OCI-LY7 (cell line): ENCODE results near the gene TMEFF1. TPM values are rescaled to one million over a fixed set of nuclear protein-coding genes. Genes with fewer than 3 reads are reported as not detected.

Source experiments
- BruUV-seq: library from RNA; stranded (reverse); fragments of 400-500 nt; replicated peaks from 2 replicates; lab custom pipeline; 2021; lab: Mats Ljungman, UMichigan
- CTCF ChIA-PET: fragments of 300-600 bp; sonication (Branson Sonifier 250); formaldehyde crosslinking; loops from one replicate; lab custom pipeline; 2022; ENCODE audit warnings: antibody characterized with exemption; ENCODE audit not compliant: unreplicated experiment; lab: Charles Lee
- POLR2A ChIA-PET: fragments of 300-600 bp; sonication (Branson Sonifier 250); formaldehyde crosslinking; loops from one replicate; lab custom pipeline; 2022; ENCODE audit warnings: antibody characterized with exemption; lab: Charles Lee
- DNase-seq: peaks from one replicate; pipeline ENCODE4 v3.0.0-alpha.2; 2015; ENCODE audit warnings: low spot score
- H2AFZ ChIP-seq: fragments of 200-600 bp; sonication (generic), shearing (Covaris generic); 2 replicates; pipeline ENCODE4 v1.6.1; 2014; ENCODE audit warnings: mild to moderate bottlenecking, antibody characterized with exemption, low read length, moderate library complexity
- H3K27ac ChIP-seq: fragments of 200-600 bp; sonication (generic); 2 replicates; pipeline ENCODE4 v1.5.1; 2014; ENCODE audit warnings: mixed run types, low read depth, mild to moderate bottlenecking, moderate library complexity, low read length, inconsistent platforms; ENCODE audit not compliant: poor library complexity, severe bottlenecking
- H3K36me3 ChIP-seq: fragments of 200-600 bp; sonication (generic); 2 replicates; pipeline ENCODE4 v1.6.1; 2014; ENCODE audit warnings: mild to moderate bottlenecking, antibody characterized with exemption, low read length, moderate library complexity, mixed read lengths; ENCODE audit not compliant: insufficient read depth
- H3K4me1 ChIP-seq: fragments of 200-600 bp; sonication (generic); 2 replicates; pipeline ENCODE4 v1.5.1; 2014; ENCODE audit warnings: mild to moderate bottlenecking, low read length; ENCODE audit not compliant: insufficient read depth, poor library complexity, severe bottlenecking
- H3K4me2 ChIP-seq: fragments of 200-600 bp; sonication (generic); 2 replicates; pipeline ENCODE4 v1.6.1; 2014; ENCODE audit warnings: mild to moderate bottlenecking, low read length
- H3K4me3 ChIP-seq: fragments of 200-600 bp; sonication (generic); 2 replicates; pipeline ENCODE4 v1.5.1; 2014; ENCODE audit warnings: mild to moderate bottlenecking, low read depth, low read length; ENCODE audit not compliant: poor library complexity, severe bottlenecking
- H3K79me2 ChIP-seq: fragments of 200-600 bp; sonication (generic); 2 replicates; pipeline ENCODE4 v1.6.1; 2016; ENCODE audit warnings: low read depth, mild to moderate bottlenecking, low read length, moderate library complexity, mixed read lengths; ENCODE audit not compliant: insufficient read depth
- H3K9me2 ChIP-seq: fragments of 200-600 bp; sonication (generic); 2 replicates; pipeline ENCODE4 v1.6.1; 2016; ENCODE audit warnings: mild to moderate bottlenecking, low read length, mixed read lengths; ENCODE audit not compliant: insufficient read depth
- H3K9me3 ChIP-seq: fragments of 200-600 bp; sonication (generic); 2 replicates; pipeline ENCODE4 v1.6.1; 2014; ENCODE audit warnings: mild to moderate bottlenecking, mixed run types, low read length, mixed read lengths
- H4K20me1 ChIP-seq: fragments of 200-600 bp; sonication (generic); 2 replicates; pipeline ENCODE4 v1.6.1; 2014; ENCODE audit warnings: mild to moderate bottlenecking, antibody characterized with exemption, low read length, moderate library complexity, mixed read lengths; ENCODE audit not compliant: insufficient read depth
- EZH2phosphoT487 ChIP-seq: fragments of 200-600 bp; sonication (generic); IDR thresholded peaks from 2 replicates; pipeline ENCODE4 v1.6.1; 2018; ENCODE audit warnings: low read depth, borderline replicate concordance, mild to moderate bottlenecking, mixed run types, antibody characterized with exemption, low read length, moderate library complexity, mixed read lengths
- intact Hi-C: fragments of 100-400 bp; cut with micrococcal nuclease; formaldehyde crosslinking; loops from one replicate; pipeline ENCODE4 v1.10.0; 2022; ENCODE audit not compliant: unreplicated experiment
- total RNA-seq, 2 experiments: library from RNA; depleted of rRNA in 1 of 2; stranded (reverse); fragments of >200 nt in 1 of 2; shearing (Covaris generic) in 1 of 2; gene quantifications; 2 replicates each; pipeline ENCODE4 v1.2.3, GENCODE V29; 2014 to 2022
- TF ChIP-seq, protein P1 (sequence below): fragments of 200-600 bp; sonication (generic); conservative IDR thresholded peaks from 2 replicates; pipeline ENCODE4 v1.5.1; 2014; ENCODE audit warnings: mild to moderate bottlenecking, antibody characterized with exemption, low read length, moderate library complexity, mixed read lengths

The TMEFF1 gene
- total RNA-seq, 2 experiments from 2014 or later: 3.6 to 4.7 TPM

DNA sequence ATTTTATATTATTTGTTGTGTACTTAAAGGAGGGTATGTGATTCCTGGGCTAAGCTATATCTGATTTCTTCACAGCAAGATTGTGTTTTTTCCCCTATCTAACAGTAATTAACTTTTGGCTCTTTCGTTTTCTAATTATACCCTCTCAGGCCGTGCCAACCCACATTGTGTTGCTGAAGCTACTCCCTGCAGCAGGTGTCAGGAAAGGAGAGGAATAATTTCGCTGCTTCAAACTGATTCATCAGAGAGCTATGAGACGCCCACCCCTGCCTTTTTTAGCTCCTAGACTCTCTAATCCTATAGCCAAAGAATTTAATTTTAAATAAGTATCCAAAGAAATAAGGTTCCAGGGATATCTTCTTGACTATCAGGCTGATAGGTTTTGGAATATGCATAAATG lies 108.7 kb downstream of the TMEFF1 start:
- intact Hi-C loops: no loop called here
- H3K4me3 ChIP-seq: no peak overlapping the region

DNA sequence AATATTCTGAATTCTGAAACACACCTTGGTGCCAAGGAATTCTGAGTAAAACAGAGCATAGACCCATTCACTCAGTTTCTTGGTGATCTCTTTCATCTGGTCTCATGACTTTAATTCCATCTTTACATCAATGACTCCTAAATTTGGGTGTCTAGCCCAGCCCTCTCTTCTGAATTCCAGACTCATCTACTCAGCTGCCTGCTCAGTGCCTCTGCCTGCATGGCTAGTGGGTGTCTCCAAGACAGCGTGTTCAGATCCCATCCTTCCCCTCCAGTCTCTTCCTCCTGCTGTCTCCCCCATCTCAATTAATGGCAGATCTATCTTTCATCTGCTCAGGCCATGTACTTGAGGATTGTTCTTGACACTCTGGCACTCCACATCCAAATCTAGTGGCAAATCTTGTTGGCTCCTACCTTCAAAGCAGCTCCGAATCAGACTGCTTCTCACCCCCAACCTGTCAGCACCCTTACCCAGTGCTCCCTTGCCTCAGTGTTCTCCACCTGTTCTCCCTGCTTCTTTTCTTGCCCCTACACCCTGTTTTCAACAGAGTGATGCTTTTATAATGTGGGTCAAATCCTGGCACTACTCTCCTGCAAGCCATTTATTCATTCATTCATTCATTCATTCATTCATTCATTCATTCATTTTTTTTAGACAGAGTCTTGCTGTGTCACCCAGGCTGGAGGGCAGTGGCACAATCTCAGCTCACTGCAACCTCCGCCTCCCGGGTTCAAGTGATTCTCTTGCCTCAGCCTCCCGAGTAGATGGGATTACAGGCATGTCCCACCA lies 110.3 kb downstream of the TMEFF1 start:
- no TSS peak for BruUV-seq
- TF ChIP-seq, protein P1, sequence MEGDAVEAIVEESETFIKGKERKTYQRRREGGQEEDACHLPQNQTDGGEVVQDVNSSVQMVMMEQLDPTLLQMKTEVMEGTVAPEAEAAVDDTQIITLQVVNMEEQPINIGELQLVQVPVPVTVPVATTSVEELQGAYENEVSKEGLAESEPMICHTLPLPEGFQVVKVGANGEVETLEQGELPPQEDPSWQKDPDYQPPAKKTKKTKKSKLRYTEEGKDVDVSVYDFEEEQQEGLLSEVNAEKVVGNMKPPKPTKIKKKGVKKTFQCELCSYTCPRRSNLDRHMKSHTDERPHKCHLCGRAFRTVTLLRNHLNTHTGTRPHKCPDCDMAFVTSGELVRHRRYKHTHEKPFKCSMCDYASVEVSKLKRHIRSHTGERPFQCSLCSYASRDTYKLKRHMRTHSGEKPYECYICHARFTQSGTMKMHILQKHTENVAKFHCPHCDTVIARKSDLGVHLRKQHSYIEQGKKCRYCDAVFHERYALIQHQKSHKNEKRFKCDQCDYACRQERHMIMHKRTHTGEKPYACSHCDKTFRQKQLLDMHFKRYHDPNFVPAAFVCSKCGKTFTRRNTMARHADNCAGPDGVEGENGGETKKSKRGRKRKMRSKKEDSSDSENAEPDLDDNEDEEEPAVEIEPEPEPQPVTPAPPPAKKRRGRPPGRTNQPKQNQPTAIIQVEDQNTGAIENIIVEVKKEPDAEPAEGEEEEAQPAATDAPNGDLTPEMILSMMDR: no peak
- no peak for TF ChIP-seq EZH2phosphoT487
- Histone ChIP-seq H3K27ac (no peak overlapping the region), H3K4me3 (no peak overlapping the region), H3K79me2 (no peaks in the 10 kb centered on the region), H3K4me2 (no peak overlapping the region), H2AFZ (no peak overlapping the region), H4K20me1 (no peaks in the 10 kb centered on the region), H3K9me2 (no peaks in the 10 kb centered on the region), H3K9me3 (no peaks in the 10 kb centered on the region), H3K4me1 (peaks cover 15% of the 10 kb centered on the region), H3K36me3 (no peaks in the 10 kb centered on the region; the same call in 1 of the 2 replicates)
- no peak for DNase-seq
- intact Hi-C loops: no loop called here
- POLR2A ChIA-PET: no interaction called here
- CTCF ChIA-PET: no interaction called here

More for the DNA sequence above, 108.7 kb downstream of the TMEFF1 start:
- ChIA-PET CTCF (no interaction called here), POLR2A (interaction anchor here (1.1 kb wide), 1 partner anchor 19 kb away, joined by 3 read pairs; no protein-coding TSS in a partner anchor)
- no peak for TF ChIP-seq EZH2phosphoT487
- TF ChIP-seq, protein P1: no peak
- Histone ChIP-seq H3K79me2 (no peaks in the 10 kb centered on the region), H3K4me2 (no peak overlapping the region), H3K27ac (no peak overlapping the region), H3K4me1 (peaks cover 13% of the 10 kb centered on the region), H3K9me3 (no peaks in the 10 kb centered on the region), H4K20me1 (no peaks in the 10 kb centered on the region), H3K9me2 (no peaks in the 10 kb centered on the region), H2AFZ (no peak overlapping the region), H3K36me3 (no peaks in the 10 kb centered on the region; the same call in 1 of the 2 replicates)
- no peak for DNase-seq
- BruUV-seq: no TSS peak

DNA sequence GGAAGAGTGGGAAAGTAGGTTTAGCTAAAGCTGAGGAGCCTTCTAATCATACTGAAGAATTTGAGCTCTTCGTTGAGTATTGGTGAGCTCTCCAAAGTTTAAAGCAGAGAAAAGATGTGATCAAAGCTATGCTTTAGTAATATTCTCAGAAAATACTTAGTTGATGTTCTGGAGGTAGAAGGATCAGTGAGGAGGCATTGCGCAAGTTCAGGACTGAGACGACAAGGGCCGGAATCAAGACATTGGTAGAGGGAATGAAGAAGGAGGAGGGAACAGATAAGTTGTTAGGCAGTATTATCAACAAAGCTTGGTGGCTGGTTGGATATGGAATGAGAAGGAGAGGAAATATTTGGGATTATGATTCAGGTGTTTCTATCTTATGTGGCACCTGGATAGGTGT lies 112.0 kb downstream of the TMEFF1 start:
- no peak for DNase-seq
- no peak overlapping the region for H3K4me2 ChIP-seq
- BruUV-seq: no TSS peak
- POLR2A ChIA-PET: no interaction called here
- H3K79me2 ChIP-seq: no peaks in the 10 kb centered on the region
- H2AFZ ChIP-seq: no peak overlapping the region
- no peak overlapping the region for H3K4me3 ChIP-seq
- no peaks in the 10 kb centered on the region for H4K20me1 ChIP-seq
- no peak overlapping the region for H3K27ac ChIP-seq
- no peaks in the 10 kb centered on the region for H3K36me3 ChIP-seq
- H3K4me1 ChIP-seq: peaks cover 15% of the 10 kb centered on the region
- intact Hi-C loops: no loop called here
- no peaks in the 10 kb centered on the region for H3K9me2 ChIP-seq
- TF ChIP-seq, protein P1: no peak
- TF ChIP-seq EZH2phosphoT487: no peak
- CTCF ChIA-PET: no interaction called here
- H3K9me3 ChIP-seq: no peaks in the 10 kb centered on the region
